AG08395 (cell line): ENCODE data around the gene MED14.

Experiments
- DNase-seq: peaks from one replicate; pipeline ENCODE4 v3.0.0; 2012; ENCODE audit warnings: mixed read lengths, low spot score

Gene MED14

GRCh38 chrX:40729598-40730584 lies 5.5 kb downstream of the MED14 start:
- DNase-seq, result no peak

- DNase-seq, result no peak
These were observed 7.6 kb downstream of the MED14 start for GRCh38 chrX:40727581-40728252.

- DNase-seq, result no peak
These were observed 8.2 kb downstream of the MED14 start for GRCh38 chrX:40727093-40727492.

GRCh38 chrX:40722930-40723329 lies 12.4 kb downstream of the MED14 start:
- DNase-seq, result no peak

GRCh38 chrX:40721489-40722106 lies 13.7 kb downstream of the MED14 start:
- DNase-seq, result no peak

- no peak for DNase-seq
These were observed 14.6 kb downstream of the MED14 start for GRCh38 chrX:40720792-40721191.

- DNase-seq, result no peak
These were observed 15.0 kb downstream of the MED14 start for GRCh38 chrX:40720339-40720738.

- no peak for DNase-seq
These were observed 15.6 kb downstream of the MED14 start for GRCh38 chrX:40719731-40720130.

GRCh38 chrX:40719218-40719617 lies 16.1 kb downstream of the MED14 start:
- DNase-seq, result no peak

- no peak for DNase-seq
These were observed 25.9 kb downstream of the MED14 start for GRCh38 chrX:40709395-40709794.

- DNase-seq, result no peak
These were observed 29.6 kb downstream of the MED14 start for GRCh38 chrX:40705658-40706312.

GRCh38 chrX:40700640-40701342 lies 34.6 kb downstream of the MED14 start:
- no peak for DNase-seq

- no peak for DNase-seq
These were observed 36.5 kb downstream of the MED14 start for GRCh38 chrX:40698851-40699250.

- DNase-seq, result no peak
These were observed 40.5 kb downstream of the MED14 start for GRCh38 chrX:40694802-40695201.

GRCh38 chrX:40688929-40689328 lies 46.4 kb downstream of the MED14 start:
- DNase-seq, result no peak

- DNase-seq, result no peak
These were observed 48.2 kb downstream of the MED14 start for GRCh38 chrX:40687169-40687568.

GRCh38 chrX:40685362-40685918 lies 49.9 kb downstream of the MED14 start:
- DNase-seq, result no peak

GRCh38 chrX:40684092-40684491 lies 51.2 kb downstream of the MED14 start:
- DNase-seq, result no peak

- DNase-seq, result no peak
These were observed 52.1 kb downstream of the MED14 start for GRCh38 chrX:40683245-40683644.

- no peak for DNase-seq
These were observed 64.2 kb downstream of the MED14 start for GRCh38 chrX:40671126-40671525.
